Endothelial cell of umbilical vein (primary cell): ENCODE measurements around the gene CA11. TPM values are rescaled to one million over a fixed set of nuclear protein-coding genes. Genes with fewer than 3 reads are reported as not detected.

Source experiments
- BruUV-seq: library from RNA; stranded (reverse); fragments of 400-500 nt; replicated peaks from 2 replicates; lab custom pipeline; 2021; lab: Mats Ljungman, UMichigan
- CTCF ChIA-PET: fragments of 300-600, 350-600 bp; sonication (Branson Sonifier 250); formaldehyde crosslinking; loops from one replicate; lab custom pipeline; 2021; ENCODE audit warnings: antibody characterized with exemption, inconsistent platforms; lab: Charles Lee
- POLR2A ChIA-PET: fragments of 300-600, 350-600 bp; sonication (Branson Sonifier 250); formaldehyde crosslinking; loops from one replicate; lab custom pipeline; 2021; ENCODE audit warnings: antibody characterized with exemption, inconsistent platforms; lab: Charles Lee
- DNase-seq: peaks from one replicate; pipeline ENCODE4 v3.0.0-alpha.2; 2011; ENCODE audit warnings: low read depth, low spot score
- FAIRE-seq: peaks from 2 replicates; lab custom pipeline; 2011; peaks lifted over from hg19 to GRCh38; lab: Jason Lieb, UNC
- H2AFZ ChIP-seq: 2 replicates; pipeline ENCODE4 v1.6.0; 2012; ENCODE audit warnings: low read depth, low read length, control low read depth, inconsistent platforms
- H3K27ac ChIP-seq: 2 replicates; pipeline ENCODE4 v1.5.1; 2011; ENCODE audit warnings: low read depth, mild to moderate bottlenecking, control low read depth, low read length, moderate library complexity; ENCODE audit not compliant: insufficient read depth
- H3K27me3 ChIP-seq, 2 experiments: 2 replicates each; pipeline versions ENCODE4 v1.6.0 to v1.6.1; 2011; ENCODE audit warnings: low read length in 2 of 2, mixed read lengths in 1 of 2; ENCODE audit not compliant: control insufficient read depth in 2 of 2, insufficient read depth in 2 of 2
- H3K36me3 ChIP-seq, 2 experiments: 2 replicates in 1 of 2; 3 replicates in 1 of 2; pipeline ENCODE4 v1.5.1; 2011; ENCODE audit warnings: low read length in 2 of 2, mild to moderate bottlenecking in 1 of 2, moderate library complexity in 1 of 2; ENCODE audit not compliant: control insufficient read depth in 2 of 2, insufficient read depth in 2 of 2; ENCODE audit errors: extremely low read depth in 1 of 2
- H3K4me1 ChIP-seq: 3 replicates; pipeline ENCODE4 v1.5.1; 2011; ENCODE audit warnings: mild to moderate bottlenecking, low read length; ENCODE audit not compliant: control insufficient read depth, insufficient read depth; ENCODE audit errors: extremely low read depth
- H3K4me2 ChIP-seq: 2 replicates; pipeline ENCODE4 v1.6.1; 2011; ENCODE audit warnings: low read length, control low read depth, mixed read lengths; ENCODE audit not compliant: insufficient read depth
- H3K4me3 ChIP-seq, 3 experiments: fragments of 200-600 bp in 1 of 3; sonication (generic), shearing (Covaris generic) in 1 of 3; replicated peaks in 1 of 3; 2 replicates each; pipeline ENCODE4 v1.5.1; 2011 to 2016; ENCODE audit warnings: control low read depth in 3 of 3, low read length in 3 of 3, mild to moderate bottlenecking in 2 of 3, inconsistent platforms in 1 of 3, low read depth in 1 of 3, moderate library complexity in 1 of 3; ENCODE audit not compliant: insufficient read depth in 1 of 3
- H3K79me2 ChIP-seq: 2 replicates; pipeline ENCODE4 v1.6.0; 2012; ENCODE audit warnings: low read length, inconsistent platforms; ENCODE audit not compliant: control insufficient read depth, insufficient read depth
- H3K9ac ChIP-seq: replicated peaks from 2 replicates; pipeline ENCODE3; 2011; ENCODE audit warnings: low read length, control low read depth; ENCODE audit not compliant: insufficient read depth; ENCODE audit errors: extremely low read depth
- H3K9me1 ChIP-seq: replicated peaks from 3 replicates; pipeline ENCODE4 v1.6.0; 2011; ENCODE audit warnings: mild to moderate bottlenecking, low read length; ENCODE audit not compliant: control insufficient read depth, insufficient read depth; ENCODE audit errors: extremely low read depth
- H3K9me3 ChIP-seq: replicated peaks from 2 replicates; pipeline ENCODE4 v1.5.1; 2012; ENCODE audit warnings: low read length, inconsistent platforms; ENCODE audit not compliant: control insufficient read depth, insufficient read depth
- H4K20me1 ChIP-seq: replicated peaks from 2 replicates; pipeline ENCODE3; 2011; ENCODE audit warnings: mild to moderate bottlenecking, low read length; ENCODE audit not compliant: control insufficient read depth, insufficient read depth; ENCODE audit errors: extremely low read depth
- CTCF ChIP-seq, 2 donors: IDR thresholded peaks; 1 replicate in 1 of 2; 2 replicates in 1 of 2; pipeline ENCODE4 v1.5.1; 2011; ENCODE audit warnings: low read length in 2 of 2, mild to moderate bottlenecking in 2 of 2, moderate library complexity in 2 of 2, control low read depth in 1 of 2, inconsistent platforms in 1 of 2, low read depth in 1 of 2; ENCODE audit not compliant: insufficient read depth in 1 of 2; ENCODE audit errors: extremely low read depth in 1 of 2
- EZH2 ChIP-seq: IDR thresholded peaks from 2 replicates; pipeline ENCODE4 v1.6.1; 2012; ENCODE audit warnings: borderline replicate concordance, low read depth, mild to moderate bottlenecking, moderate library complexity, low read length, inconsistent platforms; ENCODE audit not compliant: severe bottlenecking
- FOS ChIP-seq: IDR thresholded peaks from 2 replicates; pipeline ENCODE4 v1.6.1; 2011; ENCODE audit warnings: mild to moderate bottlenecking, low read length, moderate library complexity, borderline replicate concordance; ENCODE audit not compliant: insufficient read depth
- GATA2 ChIP-seq: IDR thresholded peaks from 2 replicates; pipeline ENCODE4 v1.7.0; 2011; ENCODE audit warnings: low read depth, mild to moderate bottlenecking, moderate library complexity, mixed read lengths, low read length; ENCODE audit not compliant: insufficient read length, insufficient read depth
- JUN ChIP-seq: IDR thresholded peaks from 2 replicates; pipeline ENCODE4 v1.6.1; 2011; ENCODE audit warnings: borderline replicate concordance, low read depth; ENCODE audit not compliant: insufficient read length, insufficient read depth
- MYC ChIP-seq: IDR thresholded peaks from one replicate; pipeline ENCODE4 v1.6.1; 2011; ENCODE audit warnings: mild to moderate bottlenecking, low read depth, low read length
- POLR2A ChIP-seq: IDR thresholded peaks from 2 replicates; pipeline ENCODE4 v1.6.1; 2012; ENCODE audit warnings: low read depth, mild to moderate bottlenecking, control low read depth, low read length
- POLR2AphosphoS5 ChIP-seq: IDR thresholded peaks from 2 replicates; pipeline ENCODE4 v1.6.1; 2012; ENCODE audit warnings: low read depth, mild to moderate bottlenecking, control low read depth, low read length, moderate library complexity; ENCODE audit not compliant: insufficient read depth
- dilution Hi-C: fragments of 300-500 bp; cut with MboI; formaldehyde crosslinking; loops from one replicate; pipeline ENCODE4 v1.15.0; 2019; ENCODE audit warnings: low sequenced_read_pairs; ENCODE audit not compliant: extremely low pct_ligation_motif_present
- intact Hi-C: fragments of 100-400 bp; cut with micrococcal nuclease; formaldehyde crosslinking; loops from one replicate; pipeline ENCODE4 v1.10.0; 2022
- polyA plus RNA-seq, 4 experiments: library from polyadenylated mRNA; depleted of rRNA in 3 of 4; stranded (reverse) in 3 of 4; unstranded in 1 of 4; fragments of >200 nt; gene quantifications; 2 replicates each; pipeline versions ENCODE4 v1.2.1 to v1.2.3, GENCODE V29; 2011 to 2012; ENCODE audit warnings: missing spikeins in 1 of 4
- total RNA-seq: library from RNA; stranded (reverse); gene quantifications from 2 replicates; pipeline ENCODE4 v1.2.3, GENCODE V29; 2021
- TF ChIP-seq, protein P1 (sequence below): IDR thresholded peaks from 2 replicates; pipeline ENCODE4 v1.6.1; 2011; ENCODE audit not compliant: insufficient read depth, insufficient read length

Gene CA11
- total and polyA plus RNA-seq, 2 donors (not counting 3 experiments of a cell fraction or from before 2014, with no cell fraction given): 2.8 to 4.7 TPM

GRCh38 chr19:48673436-48674100, 27.6 kb upstream of the CA11 start:
- DNase-seq (no peak), FAIRE-seq (no peak)
- Histone ChIP-seq H3K27ac (no peak overlapping the region), H4K20me1 (no peaks in the 10 kb centered on the region), H3K79me2 (no peaks in the 10 kb centered on the region), H3K9me3 (no peaks in the 10 kb centered on the region), H3K4me3 (no peak overlapping the region), H3K9ac (no peak overlapping the region), H3K36me3 (no peaks in the 10 kb centered on the region), H3K27me3 (no peaks in the 10 kb centered on the region), H3K9me1 (no peaks in the 10 kb centered on the region), H3K4me1 (no peaks in the 10 kb centered on the region), H2AFZ (no peak overlapping the region), H3K4me2 (no peak overlapping the region)
- TF ChIP-seq EZH2: no peak
- dilution Hi-C loops: no loop called here
- CTCF ChIA-PET: interaction anchor here (1.6 to 3.6 kb wide), 6 partner anchors 9 to 169 kb away, joined by 6 to 54 read pairs (median 19); partner anchors contain the start of genes CA11 and RASIP1
- no TSS peak for BruUV-seq
- POLR2A ChIA-PET: no interaction called here
- intact Hi-C loops: loop anchor here (2.0 kb wide), 1 partner anchor 115 kb away; no protein-coding TSS in a partner anchor

GRCh38 chr19:48672994-48673393, 27.0 kb upstream of the CA11 start, which contains the start of gene NTN5:
NTN5 (minus strand) TSS chr19:48673017; CDS start chr19:48670986, 2,031 bp downstream.
- no TSS peak for BruUV-seq
- H3K9me3 ChIP-seq: no peaks in the 10 kb centered on the region
- H3K9ac ChIP-seq: no peak within 1 kb of the TSS
- H3K27me3 ChIP-seq: no peaks in the 10 kb centered on the region
- H2AFZ ChIP-seq: no peak within 1 kb of the TSS
- no peak within 1 kb of the TSS for H3K27ac ChIP-seq
- H3K4me1 ChIP-seq: no peaks in the 10 kb centered on the region
- no peaks in the 10 kb centered on the region for H3K9me1 ChIP-seq
- H3K4me2 ChIP-seq: no peak within 1 kb of the TSS
- no peak within 1 kb of the TSS for H3K4me3 ChIP-seq
- intact Hi-C loops (no loop called here), dilution Hi-C loops (no loop called here)
- FAIRE-seq (no peak), DNase-seq (no peak)
- no peaks in the 10 kb centered on the region for H3K79me2 ChIP-seq
- ChIA-PET POLR2A (no interaction called here), CTCF (interaction anchor here (3.4 to 3.6 kb wide), 2 partner anchors 27 to 66 kb away, joined by 41 to 54 read pairs; partner anchors contain the start of genes CA11 and RASIP1)
- TF ChIP-seq POLR2A (no peak), GATA2 (no peak), EZH2 (no peak), JUN (no peak), POLR2AphosphoS5 (no peak), FOS (no peak), MYC (no peak), CTCF (IDR thresholded peaks at IDR 0.05; ENCODE audit: extremely low read depth in 1 of 2, insufficient read depth in 1 of 2, low read depth in 1 of 2, low read length in 2 of 2) (no peak)
- TF ChIP-seq, protein P1, sequence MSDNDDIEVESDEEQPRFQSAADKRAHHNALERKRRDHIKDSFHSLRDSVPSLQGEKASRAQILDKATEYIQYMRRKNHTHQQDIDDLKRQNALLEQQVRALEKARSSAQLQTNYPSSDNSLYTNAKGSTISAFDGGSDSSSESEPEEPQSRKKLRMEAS: no peak
- no peaks in the 10 kb centered on the region for H3K36me3 ChIP-seq
- no peaks in the 10 kb centered on the region for H4K20me1 ChIP-seq
